Chondrocyte (in vitro differentiated cells): ENCODE measurements around the gene PRDM2. TPM values are rescaled to one million over a fixed set of nuclear protein-coding genes. Genes with fewer than 3 reads are reported as not detected.

Experiments
- DNase-seq: peaks from one replicate; pipeline ENCODE4 v3.0.0; 2021; ENCODE audit warnings: mixed read lengths, low spot score
- H3K27ac Mint-ChIP-seq: one replicate; pipeline ENCODE4 v1.8.0; 2021; ENCODE audit warnings: mild to moderate bottlenecking, moderate library complexity, mixed read lengths; ENCODE audit not compliant: unreplicated experiment
- H3K27me3 Mint-ChIP-seq: 2 replicates; pipeline ENCODE4 v1.8.0; 2021; ENCODE audit warnings: low read depth, mixed read lengths
- H3K36me3 Mint-ChIP-seq: 2 replicates; pipeline ENCODE4 v1.8.0; 2021; ENCODE audit warnings: low read depth, mixed read lengths
- H3K4me1 Mint-ChIP-seq: 2 replicates; pipeline ENCODE4 v1.8.0; 2021; ENCODE audit warnings: low read depth, mild to moderate bottlenecking, mixed read lengths
- H3K4me3 Mint-ChIP-seq: one replicate; pipeline ENCODE4 v1.8.0; 2021; ENCODE audit warnings: mild to moderate bottlenecking, moderate library complexity, mixed read lengths; ENCODE audit not compliant: unreplicated experiment
- H3K9me3 Mint-ChIP-seq: 2 replicates; pipeline ENCODE4 v1.8.0; 2021; ENCODE audit warnings: low read depth, mixed read lengths
- total RNA-seq: library from RNA; stranded (reverse); gene quantifications from 3 replicates; pipeline ENCODE4 v1.2.1, GENCODE V29; 2021
- TF ChIP-seq, protein P1 (sequence below): fragments of 200-600 bp; sonication (generic); IDR thresholded peaks from 2 replicates; pipeline ENCODE4 v1.5.0; 2021; ENCODE audit warnings: antibody characterized with exemption, mild to moderate bottlenecking, moderate library complexity

Gene PRDM2
- total RNA-seq, 1 donor from 2014 or later = 36.8 TPM

DNA sequence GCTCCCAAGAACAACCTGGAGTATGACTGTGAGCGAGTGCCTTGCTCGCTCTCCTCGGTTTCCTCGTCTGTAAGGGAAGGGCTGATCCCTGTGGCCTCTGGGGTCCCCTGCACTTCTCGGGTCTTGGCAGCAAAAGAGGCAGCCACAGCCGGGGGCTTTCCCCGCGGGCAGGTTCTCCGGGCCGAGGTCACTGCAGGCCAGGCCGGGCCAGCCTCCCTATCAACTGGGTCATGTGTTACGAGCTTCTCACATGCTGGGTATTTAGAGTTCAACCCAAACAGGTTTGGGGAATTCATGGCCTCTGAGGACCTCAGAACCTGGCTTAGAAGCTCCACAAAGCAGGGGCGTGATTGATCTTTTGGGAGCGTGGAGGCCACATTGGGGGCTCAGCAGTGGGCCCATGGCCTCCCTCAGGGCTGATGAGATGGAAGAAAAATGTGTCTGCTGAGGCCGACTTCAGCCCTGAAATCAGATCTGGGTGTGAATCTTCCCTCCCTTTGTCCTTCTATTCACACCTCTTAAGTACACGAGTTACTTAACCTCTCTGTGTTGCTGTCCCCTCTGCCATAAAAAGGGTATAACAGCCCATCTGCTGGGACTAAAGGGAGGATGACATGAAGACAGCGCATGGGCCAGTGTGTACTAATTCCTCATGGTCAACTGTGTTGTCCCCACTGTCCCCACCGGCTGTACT, 103.7 kb downstream of the PRDM2 start:
- TF ChIP-seq, protein P1, sequence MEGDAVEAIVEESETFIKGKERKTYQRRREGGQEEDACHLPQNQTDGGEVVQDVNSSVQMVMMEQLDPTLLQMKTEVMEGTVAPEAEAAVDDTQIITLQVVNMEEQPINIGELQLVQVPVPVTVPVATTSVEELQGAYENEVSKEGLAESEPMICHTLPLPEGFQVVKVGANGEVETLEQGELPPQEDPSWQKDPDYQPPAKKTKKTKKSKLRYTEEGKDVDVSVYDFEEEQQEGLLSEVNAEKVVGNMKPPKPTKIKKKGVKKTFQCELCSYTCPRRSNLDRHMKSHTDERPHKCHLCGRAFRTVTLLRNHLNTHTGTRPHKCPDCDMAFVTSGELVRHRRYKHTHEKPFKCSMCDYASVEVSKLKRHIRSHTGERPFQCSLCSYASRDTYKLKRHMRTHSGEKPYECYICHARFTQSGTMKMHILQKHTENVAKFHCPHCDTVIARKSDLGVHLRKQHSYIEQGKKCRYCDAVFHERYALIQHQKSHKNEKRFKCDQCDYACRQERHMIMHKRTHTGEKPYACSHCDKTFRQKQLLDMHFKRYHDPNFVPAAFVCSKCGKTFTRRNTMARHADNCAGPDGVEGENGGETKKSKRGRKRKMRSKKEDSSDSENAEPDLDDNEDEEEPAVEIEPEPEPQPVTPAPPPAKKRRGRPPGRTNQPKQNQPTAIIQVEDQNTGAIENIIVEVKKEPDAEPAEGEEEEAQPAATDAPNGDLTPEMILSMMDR = no peak
- peaks cover 3% of the 10 kb centered on the region for H3K4me1 Mint-ChIP-seq
- H3K36me3 Mint-ChIP-seq = peaks cover 3% of the 10 kb centered on the region
- H3K9me3 Mint-ChIP-seq = no peaks in the 10 kb centered on the region
- no peak overlapping the region for H3K4me3 Mint-ChIP-seq
- DNase-seq = no peak
- no peak overlapping the region for H3K27ac Mint-ChIP-seq
- H3K27me3 Mint-ChIP-seq = no peaks in the 10 kb centered on the region

DNA sequence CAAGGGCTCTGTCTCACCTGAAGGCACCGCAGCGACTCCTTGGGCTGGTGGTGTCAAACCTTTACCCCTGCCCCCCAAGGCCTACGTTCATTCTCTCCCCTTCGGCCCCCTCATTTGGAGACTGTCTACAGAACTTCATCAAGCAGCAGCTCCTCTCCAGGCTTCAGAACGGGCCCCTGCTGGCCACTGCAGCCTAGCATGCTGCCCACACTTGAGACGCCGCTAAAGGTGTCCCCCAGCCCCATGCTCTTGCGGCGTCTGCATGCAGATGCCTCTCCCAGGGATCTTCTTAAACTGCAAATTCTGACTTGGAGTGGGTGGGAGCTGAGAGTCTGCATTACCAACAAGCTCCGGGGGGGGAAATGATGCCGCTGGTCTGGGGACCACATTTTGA, 104.2 kb downstream of the PRDM2 start:
- no peak for DNase-seq
- Mint-ChIP-seq H3K27me3 (no peaks in the 10 kb centered on the region), H3K9me3 (no peaks in the 10 kb centered on the region), H3K4me1 (peaks cover 3% of the 10 kb centered on the region), H3K36me3 (peaks cover 3% of the 10 kb centered on the region), H3K4me3 (no peak overlapping the region), H3K27ac (no peak overlapping the region)
- TF ChIP-seq, protein P1 = no peak

DNA sequence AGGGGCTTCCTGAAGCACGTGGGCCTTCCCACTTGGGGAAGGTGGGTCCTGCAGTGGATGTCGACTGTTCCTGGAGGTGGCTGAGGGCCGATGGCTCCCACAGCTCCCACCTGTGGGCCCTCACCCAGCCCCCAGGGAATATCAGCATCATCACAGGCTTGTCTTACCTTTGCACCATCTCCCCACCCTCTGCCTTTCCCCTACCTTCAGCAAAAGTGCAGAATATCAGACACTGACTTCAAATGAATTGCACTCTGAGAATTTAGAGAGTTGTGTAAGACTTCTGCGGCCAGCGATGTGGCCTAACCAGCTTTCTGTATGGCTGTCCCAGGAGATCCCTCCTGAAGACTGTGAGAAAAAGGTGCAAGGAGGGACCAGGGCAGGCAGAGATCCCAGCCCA, 105.4 kb downstream of the PRDM2 start:
- H3K27ac Mint-ChIP-seq = no peak overlapping the region
- H3K4me1 Mint-ChIP-seq = no peaks in the 10 kb centered on the region

DNA sequence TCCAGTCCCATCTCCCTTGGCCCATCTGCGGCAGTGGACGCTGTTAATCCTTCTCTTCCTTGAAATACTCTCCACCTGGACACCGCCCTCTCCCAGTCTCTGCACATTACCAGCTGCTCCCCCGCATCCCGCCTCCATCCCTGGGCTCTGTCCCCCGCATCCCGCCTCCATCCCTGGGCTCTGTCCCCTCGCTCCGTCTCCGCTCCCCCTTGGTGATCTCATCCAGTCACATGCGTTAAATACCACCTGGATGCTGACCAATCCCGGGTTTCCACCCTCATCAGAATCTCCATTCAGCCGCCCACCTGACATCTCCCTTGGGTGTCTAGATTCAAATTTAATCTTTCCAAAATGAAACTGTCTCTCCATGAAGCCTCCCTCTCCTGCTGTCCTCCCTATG, 106.1 kb downstream of the PRDM2 start:
- Mint-ChIP-seq H3K27ac (no peak overlapping the region), H3K4me1 (no peaks in the 10 kb centered on the region), H3K9me3 (no peaks in the 10 kb centered on the region), H3K27me3 (no peaks in the 10 kb centered on the region), H3K36me3 (peaks cover 3% of the 10 kb centered on the region), H3K4me3 (no peak overlapping the region)
- no peak for DNase-seq
- TF ChIP-seq, protein P1 = no peak

More for the DNA sequence above, 105.4 kb downstream of the PRDM2 start:
- DNase-seq = no peak
- Mint-ChIP-seq H3K27me3 (no peaks in the 10 kb centered on the region), H3K36me3 (peaks cover 3% of the 10 kb centered on the region), H3K4me3 (no peak overlapping the region), H3K9me3 (no peaks in the 10 kb centered on the region)
- TF ChIP-seq, protein P1 = no peak

DNA sequence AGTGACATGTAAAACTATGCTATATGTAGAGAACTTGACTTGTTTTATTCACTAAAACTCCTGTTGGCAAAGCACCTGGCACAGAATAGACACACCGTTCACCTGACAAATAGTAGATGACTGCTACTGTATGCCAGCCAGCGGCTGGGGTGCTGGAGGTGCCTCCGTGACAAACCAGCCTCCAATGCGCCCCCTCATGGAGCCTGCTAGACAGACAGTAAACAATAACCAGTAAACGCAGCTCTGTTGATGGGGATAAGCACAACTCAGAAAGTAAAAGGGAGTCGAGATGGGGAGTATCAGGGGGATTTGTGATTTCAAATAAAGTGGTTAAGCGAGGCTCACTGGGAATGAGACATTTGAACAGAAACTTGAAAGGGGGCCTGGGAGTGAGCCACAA, 107.2 kb downstream of the PRDM2 start:
- H3K27ac Mint-ChIP-seq = no peak overlapping the region
- no peak for DNase-seq
- H3K4me1 Mint-ChIP-seq = no peaks in the 10 kb centered on the region
- no peaks in the 10 kb centered on the region for H3K9me3 Mint-ChIP-seq
- TF ChIP-seq, protein P1 = peak; percentile 70
- no peak overlapping the region for H3K4me3 Mint-ChIP-seq
- H3K27me3 Mint-ChIP-seq = no peaks in the 10 kb centered on the region
- peaks cover 3% of the 10 kb centered on the region for H3K36me3 Mint-ChIP-seq
